BLaER1 treated with 17β-estradiol and CSF1 and Interleukin-3, amounts not matched to agents 10 nM and 100 nM (cell line): ENCODE data around the gene TNNC1.
A peak's percentile ranks its signal among the peaks of the same experiment; 100 is the strongest.

ENCODE experiments used
- H3K27ac ChIP-seq, 11 experiments: shearing (Covaris generic); formaldehyde crosslinking; 2 replicates each; pipeline ENCODE4 v1.8.1; 2022
- H3K27me3 ChIP-seq, 11 experiments: shearing (Covaris generic); formaldehyde crosslinking; 2 replicates each; pipeline ENCODE4 v1.8.1; 2022
- H3K36me3 ChIP-seq, 11 experiments: shearing (Covaris generic); formaldehyde crosslinking; 2 replicates each; pipeline ENCODE4 v1.8.1; 2022
- H3K4me1 ChIP-seq, 10 experiments: shearing (Covaris generic); formaldehyde crosslinking; 2 replicates each; pipeline ENCODE4 v1.8.1; 2022
- H3K4me2 ChIP-seq, 11 experiments: shearing (Covaris generic); formaldehyde crosslinking; 2 replicates each; pipeline ENCODE4 v1.8.1; 2022
- H3K4me3 ChIP-seq, 10 experiments: shearing (Covaris generic); formaldehyde crosslinking; 2 replicates each; pipeline ENCODE4 v1.8.1; 2022
- H3K9ac ChIP-seq, 11 experiments: shearing (Covaris generic); formaldehyde crosslinking; 2 replicates each; pipeline ENCODE4 v1.8.1; 2022
- H3K9me3 ChIP-seq, 11 experiments: shearing (Covaris generic); formaldehyde crosslinking; replicated peaks in 1 of 11; 2 replicates each; pipeline ENCODE4 v1.8.1; 2022
- H4K20me1 ChIP-seq, 11 experiments: shearing (Covaris generic); formaldehyde crosslinking; 2 replicates each; pipeline ENCODE4 v1.8.1; 2022
- Cebpa-rat ChIP-seq, 11 experiments: shearing (Covaris generic); IDR thresholded peaks; 2 replicates each; pipeline ENCODE4 v1.8.1; 2022

Gene TNNC1

GRCh38 chr3:52494445-52494844 lies 40.6 kb upstream of the TNNC1 start:
- TF ChIP-seq Cebpa-rat (IDR thresholded peaks at IDR 0.05) = no peak
- H3K27me3 ChIP-seq = no peaks in the 10 kb centered on the region

GRCh38 chr3:52493232-52494017 lies 39.6 kb upstream of the TNNC1 start:
- no peak for TF ChIP-seq Cebpa-rat (IDR thresholded peaks at IDR 0.05)
- no peaks in the 10 kb centered on the region for H3K9me3 ChIP-seq
- H3K9ac ChIP-seq = peak overlapping the region in 10 of 11 experiments; percentile 37 to 96 (median 91); a peak in 19 of 22 replicates
- H3K36me3 ChIP-seq = peaks cover 41 to 83% (median 60%) of the 10 kb centered on the region in 11 experiments
- peak overlapping the region in 4 of 10 experiments; percentile 25 to 81 (median 64); a peak in 6 of 20 replicates for H3K4me3 ChIP-seq
- H3K4me2 ChIP-seq = peak overlapping the region in 9 of 11 experiments; percentile 23 to 100 (median 98); a peak in 18 of 22 replicates
- H3K4me1 ChIP-seq = peaks cover 62 to 100% (median 99%) of the 10 kb centered on the region in 10 experiments
- peaks cover 0 to 6% (median 0%) of the 10 kb centered on the region in 11 experiments; a peak in 2 of 22 replicates for H4K20me1 ChIP-seq
- H3K27ac ChIP-seq = peak overlapping the region; percentile 85 to 99 (median 97)
- no peaks in the 10 kb centered on the region for H3K27me3 ChIP-seq

More at GRCh38 chr3:52494445-52494844, 40.6 kb upstream of the TNNC1 start:
- peaks cover 0 to 6% (median 0%) of the 10 kb centered on the region in 11 experiments; a peak in 2 of 22 replicates for H4K20me1 ChIP-seq
- no peaks in the 10 kb centered on the region for H3K9me3 ChIP-seq
- H3K4me3 ChIP-seq = peak overlapping the region in 6 of 10 experiments; percentile 60 to 81 (median 70); a peak in 9 of 20 replicates
- peaks cover 69 to 99% (median 98%) of the 10 kb centered on the region in 10 experiments for H3K4me1 ChIP-seq
- H3K9ac ChIP-seq = peak overlapping the region; percentile 71 to 96 (median 91)
- peak overlapping the region in 10 of 11 experiments; percentile 81 to 100 (median 98); a peak in 20 of 22 replicates for H3K4me2 ChIP-seq
- H3K27ac ChIP-seq = peak overlapping the region; percentile 85 to 99 (median 97)
- peaks cover 32 to 73% (median 52%) of the 10 kb centered on the region in 11 experiments for H3K36me3 ChIP-seq

- peaks cover 49 to 100% (median 99%) of the 10 kb centered on the region in 10 experiments for H3K4me1 ChIP-seq
- H3K9ac ChIP-seq = peak overlapping the region; percentile 69 to 96 (median 91); a peak in 21 of 22 replicates
- peaks cover 0 to 6% (median 0%) of the 10 kb centered on the region in 11 experiments; a peak in 2 of 22 replicates for H4K20me1 ChIP-seq
- peak overlapping the region in 7 of 10 experiments; percentile 5 to 81 (median 31); a peak in 10 of 20 replicates for H3K4me3 ChIP-seq
- TF ChIP-seq Cebpa-rat (IDR thresholded peaks at IDR 0.05) = no peak
- H3K4me2 ChIP-seq = peak overlapping the region in 10 of 11 experiments; percentile 83 to 100 (median 98); a peak in 19 of 22 replicates
- peaks cover 54 to 88% (median 66%) of the 10 kb centered on the region in 11 experiments for H3K36me3 ChIP-seq
- H3K9me3 ChIP-seq = no peaks in the 10 kb centered on the region
- H3K27ac ChIP-seq = peak overlapping the region; percentile 85 to 99 (median 97)
- no peaks in the 10 kb centered on the region for H3K27me3 ChIP-seq
Measured at GRCh38 chr3:52492059-52492458, 38.2 kb upstream of the TNNC1 start.

GRCh38 chr3:52490939-52491526 lies 37.2 kb upstream of the TNNC1 start:
- Histone ChIP-seq H3K4me3 (peak overlapping the region in 8 of 10 experiments; percentile 5 to 81 (median 30); a peak in 12 of 20 replicates), H3K9me3 (no peaks in the 10 kb centered on the region), H3K27ac (peak overlapping the region; percentile 85 to 99 (median 97)), H3K4me2 (peak overlapping the region; percentile 62 to 100 (median 98)), H3K9ac (peak overlapping the region; percentile 69 to 96 (median 91)), H3K4me1 (peaks cover 57 to 100% (median 99%) of the 10 kb centered on the region in 10 experiments), H3K36me3 (peaks cover 64 to 88% (median 73%) of the 10 kb centered on the region in 11 experiments), H3K27me3 (no peaks in the 10 kb centered on the region), H4K20me1 (peaks cover 0 to 6% (median 0%) of the 10 kb centered on the region in 11 experiments; a peak in 2 of 22 replicates)
- no peak for TF ChIP-seq Cebpa-rat (IDR thresholded peaks at IDR 0.05)

- no peak for TF ChIP-seq Cebpa-rat (IDR thresholded peaks at IDR 0.05)
- Histone ChIP-seq H3K4me1 (peaks cover 57 to 100% (median 99%) of the 10 kb centered on the region in 10 experiments), H3K27ac (peak overlapping the region; percentile 85 to 99 (median 97)), H3K9me3 (no peaks in the 10 kb centered on the region), H3K4me2 (peak overlapping the region; percentile 62 to 100 (median 98)), H4K20me1 (peaks cover 0 to 6% (median 0%) of the 10 kb centered on the region in 11 experiments; a peak in 2 of 22 replicates), H3K27me3 (no peaks in the 10 kb centered on the region), H3K36me3 (peaks cover 69 to 88% (median 80%) of the 10 kb centered on the region in 11 experiments), H3K4me3 (peak overlapping the region in 4 of 10 experiments; percentile 12 to 52 (median 28); a peak in 7 of 20 replicates), H3K9ac (peak overlapping the region; percentile 69 to 96 (median 91))
Measured at GRCh38 chr3:52490035-52490938, 36.4 kb upstream of the TNNC1 start.

DNA sequence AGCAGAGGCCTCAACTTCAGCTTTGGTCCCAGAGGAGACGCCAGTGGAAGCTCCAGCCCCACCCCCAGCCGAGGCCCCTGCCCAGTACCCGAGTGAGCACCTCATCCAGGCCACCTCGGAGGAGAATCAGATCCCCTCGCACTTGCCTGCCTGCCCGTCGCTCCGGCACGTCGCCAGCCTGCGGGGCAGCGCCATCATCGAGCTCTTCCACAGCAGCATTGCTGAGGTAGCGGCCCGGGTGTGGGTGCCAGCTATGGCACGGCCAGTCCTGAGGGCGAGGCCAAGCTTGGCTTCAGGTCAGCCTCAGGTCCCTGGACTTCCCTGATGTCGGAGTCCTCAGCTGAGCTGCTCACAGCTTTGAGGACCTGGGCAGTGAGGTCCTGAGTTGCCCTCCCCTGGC lies 35.6 kb upstream of the TNNC1 start:
- TF ChIP-seq Cebpa-rat (IDR thresholded peaks at IDR 0.05) = no peak
- no peaks in the 10 kb centered on the region for H3K27me3 ChIP-seq
- H3K4me2 ChIP-seq = peak overlapping the region; percentile 62 to 100 (median 98)
- peak overlapping the region; percentile 69 to 96 (median 91) for H3K9ac ChIP-seq
- H3K4me3 ChIP-seq = peak overlapping the region in 3 of 10 experiments; percentile 10 to 52 (median 24); a peak in 3 of 20 replicates
- no peaks in the 10 kb centered on the region for H3K9me3 ChIP-seq
- H3K27ac ChIP-seq = peak overlapping the region; percentile 85 to 99 (median 97)
- peaks cover 57 to 100% (median 99%) of the 10 kb centered on the region in 10 experiments for H3K4me1 ChIP-seq
- H4K20me1 ChIP-seq = peaks cover 0 to 6% (median 0%) of the 10 kb centered on the region in 11 experiments; a peak in 2 of 22 replicates
- peaks cover 71 to 90% (median 82%) of the 10 kb centered on the region in 11 experiments for H3K36me3 ChIP-seq

- Histone ChIP-seq H3K4me1 (peaks cover 58 to 100% (median 99%) of the 10 kb centered on the region in 10 experiments), H3K9ac (peak overlapping the region in 10 of 11 experiments; percentile 82 to 96 (median 91); a peak in 20 of 22 replicates), H3K9me3 (no peaks in the 10 kb centered on the region), H3K36me3 (peaks cover 70 to 85% (median 78%) of the 10 kb centered on the region in 11 experiments), H3K4me3 (no peak overlapping the region; a peak in 1 of 20 replicates), H4K20me1 (peaks cover 0 to 6% (median 0%) of the 10 kb centered on the region in 11 experiments; a peak in 2 of 22 replicates), H3K27ac (peak overlapping the region; percentile 85 to 99 (median 97)), H3K27me3 (no peaks in the 10 kb centered on the region), H3K4me2 (peak overlapping the region in 9 of 11 experiments; percentile 93 to 100 (median 98); a peak in 17 of 22 replicates)
- TF ChIP-seq Cebpa-rat (IDR thresholded peaks at IDR 0.05) = no peak
Measured at GRCh38 chr3:52488746-52489145, 34.9 kb upstream of the TNNC1 start.
